SK-N-MC (cell line): ENCODE measurements around the gene ZDHHC24.

Source experiments
- EZH2 ChIP-seq: fragments of 200-600 bp; sonication (generic); IDR thresholded peaks from one replicate; pipeline ENCODE4 v1.6.1; 2017; ENCODE audit warnings: antibody characterized with exemption
- POLR2AphosphoS5 ChIP-seq: IDR thresholded peaks from 2 replicates; pipeline ENCODE4 v1.6.1; 2012; ENCODE audit warnings: mild to moderate bottlenecking, low read depth, low read length, borderline replicate concordance

DNA sequence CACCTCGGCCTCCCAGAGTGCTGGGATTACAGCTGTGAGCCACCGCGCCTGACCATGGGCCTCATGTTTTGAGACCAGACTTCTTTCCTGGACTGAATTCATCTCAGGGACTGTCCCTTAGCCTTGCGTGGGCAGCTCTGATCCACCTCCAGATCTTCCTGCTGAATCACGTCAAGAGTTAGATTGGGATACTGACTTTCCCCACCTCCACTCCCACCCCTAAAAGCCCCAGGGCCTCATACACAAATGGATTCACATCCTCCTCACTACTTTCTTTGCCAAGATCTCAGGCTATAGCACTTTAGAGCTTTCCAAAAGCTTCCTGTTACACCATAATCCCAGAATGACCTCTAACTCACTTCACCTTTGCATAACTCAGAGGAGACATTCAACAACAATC, 35.0 kb upstream of the ZDHHC24 start:
- no peak for TF ChIP-seq POLR2AphosphoS5
- TF ChIP-seq EZH2: no peak
